ENCODE results near the gene GNPAT.
"Not testable (repeated sequence)": the region's sequence is repeated elsewhere in the genome, so short reads cannot be mapped to it uniquely, and the experiment has no call there.

GNPAT gene

GRCh38 chr1:231240883-231241735 is at the start of gene GNPAT:
Gene GNPAT (plus strand): TSS chr1:231241212. CDS start chr1:231241379, 167 bp downstream.
- peak; percentile 86 for DNase-seq

- no peak for DNase-seq
These were observed 48.3 kb upstream of the GNPAT start for GRCh38 chr1:231192620-231193163.

GRCh38 chr1:231193710-231194340 is 47.2 kb upstream of the GNPAT start:
- no peak for DNase-seq

- DNase-seq: no peak
These were observed 46.6 kb upstream of the GNPAT start for GRCh38 chr1:231194476-231194842.

- no peak for DNase-seq
These were observed 46.0 kb upstream of the GNPAT start for GRCh38 chr1:231194843-231195516.

GRCh38 chr1:231196307-231196706 is 44.7 kb upstream of the GNPAT start:
- no peak for DNase-seq

GRCh38 chr1:231196728-231197127 is 44.3 kb upstream of the GNPAT start:
- DNase-seq: no peak

- DNase-seq: no peak
These were observed 41.1 kb upstream of the GNPAT start for GRCh38 chr1:231199868-231200267.

- DNase-seq: no peak
These were observed 40.5 kb upstream of the GNPAT start for GRCh38 chr1:231200388-231201031.

- no peak for DNase-seq
These were observed 39.5 kb upstream of the GNPAT start for GRCh38 chr1:231201375-231201978.

GRCh38 chr1:231201979-231202633 is 38.9 kb upstream of the GNPAT start:
- no peak for DNase-seq

- no peak for DNase-seq
These were observed 37.6 kb upstream of the GNPAT start for GRCh38 chr1:231203259-231204057.

- DNase-seq: no peak
These were observed 34.2 kb upstream of the GNPAT start for GRCh38 chr1:231206856-231207255.

- no peak for DNase-seq
These were observed 33.6 kb upstream of the GNPAT start for GRCh38 chr1:231207437-231207836.

- DNase-seq: no peak
These were observed 32.0 kb upstream of the GNPAT start for GRCh38 chr1:231208980-231209379.

- DNase-seq: no peak
These were observed 31.5 kb upstream of the GNPAT start for GRCh38 chr1:231209531-231209930.

GRCh38 chr1:231210126-231210525 is 30.9 kb upstream of the GNPAT start:
- DNase-seq: no peak

- peak; percentile 84 for DNase-seq
These were observed 29.8 kb upstream of the GNPAT start for GRCh38 chr1:231211005-231211857.

- not testable (repeated sequence) for DNase-seq
These were observed 28.7 kb upstream of the GNPAT start for GRCh38 chr1:231212301-231212700.
